Mesendoderm (in vitro differentiated cells): ENCODE results near the gene RPL31.
A peak's percentile ranks its signal among the peaks of the same experiment; 100 is the strongest.

Experiments
- DNase-seq: peaks from one replicate; pipeline ENCODE4 v3.0.0; 2013
- H2AK5ac ChIP-seq: 2 replicates; pipeline ENCODE4 v1.6.1; 2013; ENCODE audit warnings: low read length, inconsistent platforms
- H2BK120ac ChIP-seq: 2 replicates; pipeline ENCODE4 v1.6.1; 2013; ENCODE audit warnings: low read depth, mild to moderate bottlenecking, low read length, moderate library complexity, mixed read lengths
- H2BK15ac ChIP-seq: replicated peaks from 2 replicates; pipeline ENCODE4 v1.6.1; 2013; ENCODE audit warnings: low read depth, mild to moderate bottlenecking, moderate library complexity
- H2BK5ac ChIP-seq: 2 replicates; pipeline ENCODE4 v1.6.1; 2013; ENCODE audit warnings: low read length, inconsistent platforms
- H3K18ac ChIP-seq: 2 replicates; pipeline ENCODE4 v1.6.1; 2013; ENCODE audit warnings: mild to moderate bottlenecking, low read length, mixed read lengths
- H3K23ac ChIP-seq: one replicate; pipeline ENCODE4 v1.6.1; 2013; ENCODE audit warnings: low read length
- H3K27ac ChIP-seq: 2 replicates; pipeline ENCODE4 v1.5.1; 2013; ENCODE audit warnings: low read depth, mild to moderate bottlenecking, inconsistent platforms, low read length, moderate library complexity
- H3K27me3 ChIP-seq: 2 replicates; pipeline ENCODE4 v1.6.1; 2013; ENCODE audit warnings: low read length, control low read depth, mild to moderate bottlenecking, inconsistent platforms; ENCODE audit not compliant: insufficient read depth, poor library complexity
- H3K36me3 ChIP-seq: 2 replicates; pipeline ENCODE4 v1.6.1; 2013; ENCODE audit warnings: low read length, inconsistent platforms; ENCODE audit not compliant: control insufficient read depth, insufficient read depth
- H3K4ac ChIP-seq: one replicate; pipeline ENCODE4 v1.6.1; 2013; ENCODE audit warnings: low read depth, mild to moderate bottlenecking, low read length, moderate library complexity
- H3K4me1 ChIP-seq: 2 replicates; pipeline ENCODE4 v1.6.1; 2013; ENCODE audit warnings: low read depth, low read length, inconsistent platforms; ENCODE audit not compliant: control insufficient read depth
- H3K4me2 ChIP-seq: 2 replicates; pipeline ENCODE4 v1.6.1; 2013; ENCODE audit warnings: low read length
- H3K4me3 ChIP-seq: 2 replicates; pipeline ENCODE4 v1.5.1; 2013; ENCODE audit warnings: mild to moderate bottlenecking, low read length
- H3K56ac ChIP-seq: one replicate; pipeline ENCODE4 v1.6.1; 2013; ENCODE audit warnings: low read length
- H3K79me1 ChIP-seq: 2 replicates; pipeline ENCODE4 v1.6.1; 2013; ENCODE audit warnings: low read length, inconsistent platforms
- H3K79me2 ChIP-seq: 2 replicates; pipeline ENCODE4 v1.6.1; 2013; ENCODE audit warnings: mild to moderate bottlenecking, low read length; ENCODE audit not compliant: control insufficient read depth, insufficient read depth
- H3K9ac ChIP-seq: 2 replicates; pipeline ENCODE4 v1.6.1; 2013; ENCODE audit warnings: low read length, inconsistent platforms
- H4K5ac ChIP-seq: one replicate; pipeline ENCODE4 v1.6.1; 2013; ENCODE audit warnings: low read length
- H4K8ac ChIP-seq: one replicate; pipeline ENCODE4 v1.6.1; 2013; ENCODE audit warnings: low read depth, mild to moderate bottlenecking, control low read depth, low read length, moderate library complexity
- WGBS: extraction: QIAGEN DNeasy Blood & Tissue Kit; methylation state at CpG from one replicate; pipeline ENCODE4 v1.1.7; 2013; ENCODE audit warnings: low lambda C conversion rate, missing lambda C conversion rate; ENCODE audit not compliant: insufficient coverage; ENCODE audit errors: extremely low coverage; 5-methylcytosine and 5-hydroxymethylcytosine counted together

The RPL31 gene

DNA sequence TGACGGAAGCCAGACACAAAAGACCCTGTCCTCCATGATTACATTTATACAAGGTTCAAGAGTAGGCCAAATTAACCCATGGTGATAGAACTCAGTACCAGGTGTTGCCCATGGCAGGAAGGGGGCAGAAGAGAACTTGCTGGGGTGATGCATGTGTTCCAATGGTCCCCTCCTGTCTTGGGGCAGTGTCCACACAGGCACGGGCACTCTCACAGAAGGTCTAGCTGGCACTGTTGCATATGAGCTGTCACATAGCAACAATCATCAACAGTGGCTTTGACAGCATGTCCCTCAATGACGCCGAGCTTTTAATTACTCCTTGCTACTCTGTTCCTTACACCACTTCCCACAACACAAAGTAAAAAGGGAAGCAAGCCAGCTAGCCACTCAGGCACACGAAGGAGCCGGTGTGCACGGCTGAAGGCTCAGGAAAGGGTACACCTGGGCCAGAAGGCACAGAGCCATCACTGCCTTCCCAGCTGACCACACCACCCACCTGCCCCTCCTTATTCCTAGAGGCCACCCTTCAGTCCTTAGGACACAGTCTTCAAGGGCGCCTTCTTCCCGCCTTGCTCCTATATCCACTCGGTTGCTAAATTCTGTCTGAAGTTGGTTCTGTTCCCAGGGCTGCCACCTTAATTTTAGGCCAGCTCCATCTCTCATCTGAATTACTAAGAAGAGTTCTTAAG lies 28.9 kb downstream of the RPL31 start:
- no peak overlapping the region for H3K18ac ChIP-seq
- H3K4me2 ChIP-seq, result no peak overlapping the region
- H3K4me3 ChIP-seq, result no peak overlapping the region
- H3K27ac ChIP-seq, result no peak overlapping the region
- no peak overlapping the region for H2BK15ac ChIP-seq
- H3K4ac ChIP-seq, result no peak overlapping the region
- no peaks in the 10 kb centered on the region for H3K79me2 ChIP-seq
- no peak overlapping the region for H2AK5ac ChIP-seq
- H3K23ac ChIP-seq, result no peak overlapping the region
- H3K79me1 ChIP-seq, result no peaks in the 10 kb centered on the region
- no peaks in the 10 kb centered on the region for H3K36me3 ChIP-seq
- H3K4me1 ChIP-seq, result no peaks in the 10 kb centered on the region
- no CpG with 5 or more reads among the region's 10 CpGs for WGBS
- H2BK5ac ChIP-seq, result no peak overlapping the region
- H3K27me3 ChIP-seq, result no peaks in the 10 kb centered on the region
- H4K5ac ChIP-seq, result no peak overlapping the region
- no peak overlapping the region for H3K56ac ChIP-seq
- H4K8ac ChIP-seq, result no peak overlapping the region
- no peak for DNase-seq
- H3K9ac ChIP-seq, result no peak overlapping the region
- no peak overlapping the region for H2BK120ac ChIP-seq

DNA sequence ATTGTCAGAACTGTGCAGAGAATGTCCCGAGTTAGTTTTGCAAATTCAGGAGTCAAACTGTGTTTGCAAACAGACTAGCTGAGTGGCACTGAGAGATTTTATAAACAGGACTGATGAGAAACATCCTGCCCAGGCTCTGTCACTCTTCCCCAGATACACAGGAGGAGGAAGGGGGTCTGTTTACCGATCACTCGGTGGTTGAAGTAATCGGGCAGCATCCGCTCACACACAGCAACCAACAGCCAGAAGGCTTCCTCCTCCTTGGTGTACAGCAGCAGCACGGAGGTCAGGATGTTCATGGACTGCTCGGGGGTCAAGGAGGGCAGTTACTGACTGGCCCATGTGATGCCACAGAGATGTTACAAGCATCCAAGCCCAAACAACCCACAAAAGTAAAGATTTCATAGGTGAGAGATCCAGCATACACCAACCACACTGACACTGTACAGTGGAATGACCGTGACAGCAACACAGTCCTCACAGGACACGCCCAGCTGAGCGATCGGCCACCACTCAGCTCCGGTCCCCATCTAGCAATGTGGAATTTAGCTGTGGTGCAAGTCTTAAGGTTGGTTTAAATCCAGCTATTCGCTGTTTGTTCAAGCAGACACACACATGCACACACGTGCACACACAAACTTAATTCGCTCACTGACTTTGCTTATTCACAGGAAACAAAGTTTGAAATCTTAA lies 30.1 kb downstream of the RPL31 start:
- H3K23ac ChIP-seq, result no peak overlapping the region
- no peak overlapping the region for H4K5ac ChIP-seq
- H3K4me2 ChIP-seq, result no peak overlapping the region
- H2BK120ac ChIP-seq, result no peak overlapping the region
- H3K56ac ChIP-seq, result no peak overlapping the region
- no peak overlapping the region for H2BK5ac ChIP-seq
- no peaks in the 10 kb centered on the region for H3K79me2 ChIP-seq
- no peak overlapping the region for H2AK5ac ChIP-seq
- H3K4me1 ChIP-seq, result no peaks in the 10 kb centered on the region
- H3K27ac ChIP-seq, result no peak overlapping the region
- no peak overlapping the region for H3K4ac ChIP-seq
- no peaks in the 10 kb centered on the region for H3K36me3 ChIP-seq
- no peaks in the 10 kb centered on the region for H3K79me1 ChIP-seq
- H3K18ac ChIP-seq, result no peak overlapping the region
- no peak overlapping the region for H2BK15ac ChIP-seq
- no peak overlapping the region for H3K4me3 ChIP-seq
- no CpG with 5 or more reads among the region's 15 CpGs for WGBS
- H3K27me3 ChIP-seq, result no peaks in the 10 kb centered on the region
- no peak for DNase-seq
- H3K9ac ChIP-seq, result no peak overlapping the region
- H4K8ac ChIP-seq, result no peak overlapping the region

DNA sequence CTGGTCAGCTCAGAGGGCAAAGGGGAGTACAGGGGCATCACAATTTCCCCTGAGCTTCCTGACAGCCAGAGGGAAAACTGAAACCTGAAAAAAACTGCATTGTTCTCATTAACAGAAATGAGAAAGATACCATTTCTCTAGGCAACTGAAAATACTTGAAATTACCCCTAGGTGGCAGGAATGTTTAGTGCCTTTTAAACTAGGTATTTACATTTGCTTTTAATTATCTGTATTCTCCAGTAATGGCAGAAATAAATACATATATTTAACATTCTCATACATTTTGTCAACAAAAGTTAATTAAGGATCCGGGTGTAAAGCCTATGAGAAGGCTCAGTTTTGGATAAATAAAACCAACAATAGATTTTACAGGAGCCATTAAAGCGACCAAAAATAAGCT lies 34.5 kb downstream of the RPL31 start:
- H2AK5ac ChIP-seq, result no peak overlapping the region
- no peaks in the 10 kb centered on the region for H3K27me3 ChIP-seq
- no peak overlapping the region for H3K56ac ChIP-seq
- H3K9ac ChIP-seq, result no peak overlapping the region
- H3K23ac ChIP-seq, result no peak overlapping the region
- H3K27ac ChIP-seq, result no peak overlapping the region
- no peaks in the 10 kb centered on the region for H3K4me1 ChIP-seq
- no peaks in the 10 kb centered on the region for H3K79me1 ChIP-seq
- no peaks in the 10 kb centered on the region for H3K36me3 ChIP-seq
- no peaks in the 10 kb centered on the region for H3K79me2 ChIP-seq
- peak; percentile 20 for DNase-seq
- H2BK5ac ChIP-seq, result no peak overlapping the region
- no peak overlapping the region for H4K8ac ChIP-seq
- H3K4ac ChIP-seq, result no peak overlapping the region
- H2BK15ac ChIP-seq, result no peak overlapping the region
- no peak overlapping the region for H3K4me3 ChIP-seq
- H3K4me2 ChIP-seq, result no peak overlapping the region
- WGBS, result no CpG with 5 or more reads among the region's 2 CpGs
- no peak overlapping the region for H4K5ac ChIP-seq
- H3K18ac ChIP-seq, result no peak overlapping the region
- no peak overlapping the region for H2BK120ac ChIP-seq

DNA sequence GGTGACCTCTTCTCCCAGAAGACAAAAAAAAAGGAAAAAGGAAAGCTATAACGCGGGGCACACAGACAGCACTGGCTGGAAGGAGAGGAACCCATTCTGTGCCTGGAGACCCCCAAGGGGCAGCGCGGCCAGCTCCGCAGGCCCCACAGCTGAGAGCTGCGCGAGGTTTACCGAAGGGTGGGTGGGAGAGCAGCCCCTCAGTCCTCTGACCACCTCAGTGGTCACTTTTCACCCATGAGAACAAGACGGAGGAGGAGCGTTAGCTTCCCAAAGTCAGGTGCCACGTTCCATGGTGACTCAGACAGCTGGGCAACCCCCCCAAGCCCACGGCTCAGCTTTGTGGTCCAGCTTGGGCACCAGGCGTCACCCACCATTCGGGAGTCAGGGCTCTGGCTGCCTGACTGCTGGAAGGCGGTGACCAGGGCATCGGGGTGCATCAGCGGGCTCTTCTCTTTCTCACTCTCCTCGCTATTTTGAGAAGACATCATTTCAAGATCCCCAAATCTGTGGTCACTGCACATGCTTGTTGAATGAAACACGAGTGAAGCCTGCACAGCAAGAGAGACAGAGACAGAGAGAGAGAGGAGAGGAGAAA lies 35.2 kb downstream of the RPL31 start:
- WGBS, result no CpG with 5 or more reads among the region's 19 CpGs
- no peak overlapping the region for H3K9ac ChIP-seq
- H3K56ac ChIP-seq, result no peak overlapping the region
- H4K8ac ChIP-seq, result no peak overlapping the region
- no peaks in the 10 kb centered on the region for H3K79me2 ChIP-seq
- H2BK15ac ChIP-seq, result no peak overlapping the region
- no peak overlapping the region for H3K23ac ChIP-seq
- no peak overlapping the region for H3K4me2 ChIP-seq
- H2AK5ac ChIP-seq, result no peak overlapping the region
- no peaks in the 10 kb centered on the region for H3K36me3 ChIP-seq
- H3K79me1 ChIP-seq, result no peaks in the 10 kb centered on the region
- H3K4me3 ChIP-seq, result no peak overlapping the region
- H4K5ac ChIP-seq, result no peak overlapping the region
- no peak overlapping the region for H2BK5ac ChIP-seq
- no peaks in the 10 kb centered on the region for H3K4me1 ChIP-seq
- no peak overlapping the region for H3K4ac ChIP-seq
- H3K27ac ChIP-seq, result no peak overlapping the region
- no peaks in the 10 kb centered on the region for H3K27me3 ChIP-seq
- no peak for DNase-seq
- H3K18ac ChIP-seq, result no peak overlapping the region
- H2BK120ac ChIP-seq, result no peak overlapping the region

DNA sequence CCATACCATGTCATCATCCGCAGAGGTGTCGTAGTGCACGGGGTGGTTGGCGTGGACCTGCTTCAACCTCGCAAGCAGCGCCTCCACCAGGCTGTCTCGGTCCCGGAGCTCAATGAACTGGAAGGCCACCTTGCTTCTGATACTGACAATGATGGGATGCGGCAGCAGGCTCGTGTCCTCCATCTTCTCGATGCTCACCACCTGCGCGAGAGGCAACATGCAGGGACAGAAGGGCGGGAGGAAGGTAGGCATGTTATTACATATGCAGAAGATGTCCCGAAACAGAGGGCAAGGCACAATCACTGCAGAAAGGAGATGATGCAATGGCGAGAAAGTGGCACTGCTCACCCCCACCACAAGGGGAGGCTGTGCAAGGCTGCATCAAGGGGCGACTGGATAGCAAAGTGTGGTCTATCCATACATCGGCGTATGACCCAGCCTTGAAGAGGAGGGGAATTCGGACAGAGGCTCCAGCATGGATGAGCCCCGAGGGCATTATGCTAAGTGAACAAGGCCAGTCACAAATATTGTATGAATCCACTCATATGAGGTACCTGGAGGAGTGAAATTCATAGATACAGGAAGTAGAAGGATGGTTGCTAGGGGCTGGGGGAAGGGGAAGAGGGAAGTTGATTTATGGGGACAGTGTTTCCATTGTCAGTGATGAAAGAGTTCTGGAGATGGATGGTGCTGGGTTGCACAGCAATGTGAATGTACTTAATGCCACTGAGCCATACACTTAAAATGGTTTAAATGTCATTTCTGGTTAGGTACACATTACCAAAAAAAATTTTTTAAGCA lies 36.6 kb downstream of the RPL31 start:
- H3K4me3 ChIP-seq, result no peak overlapping the region
- H2BK5ac ChIP-seq, result no peak overlapping the region
- H3K27ac ChIP-seq, result no peak overlapping the region
- H3K27me3 ChIP-seq, result no peaks in the 10 kb centered on the region
- H2BK120ac ChIP-seq, result no peak overlapping the region
- no peaks in the 10 kb centered on the region for H3K4me1 ChIP-seq
- no peak overlapping the region for H3K56ac ChIP-seq
- H2AK5ac ChIP-seq, result no peak overlapping the region
- H2BK15ac ChIP-seq, result no peak overlapping the region
- DNase-seq, result peak; percentile 75
- WGBS, result no CpG with 5 or more reads among the region's 21 CpGs
- H3K18ac ChIP-seq, result no peak overlapping the region
- H3K4me2 ChIP-seq, result no peak overlapping the region
- no peak overlapping the region for H3K23ac ChIP-seq
- H4K8ac ChIP-seq, result no peak overlapping the region
- no peaks in the 10 kb centered on the region for H3K36me3 ChIP-seq
- H4K5ac ChIP-seq, result no peak overlapping the region
- no peaks in the 10 kb centered on the region for H3K79me1 ChIP-seq
- H3K4ac ChIP-seq, result no peak overlapping the region
- no peaks in the 10 kb centered on the region for H3K79me2 ChIP-seq
- no peak overlapping the region for H3K9ac ChIP-seq
